KMS-11 (cell line): ENCODE data around the gene GRIK2.

Experiments
- H2AFZ ChIP-seq: fragments of 200-600 bp; sonication (generic); 2 replicates; pipeline ENCODE4 v1.6.1; 2016; ENCODE audit warnings: antibody characterized with exemption, mixed run types, low read depth
- H3K27ac ChIP-seq: fragments of 200-600 bp; sonication (generic); 2 replicates; pipeline ENCODE4 v1.6.1; 2016; ENCODE audit warnings: mild to moderate bottlenecking, mixed run types
- H3K27me3 ChIP-seq: fragments of 200-600 bp; sonication (generic); 2 replicates; pipeline ENCODE4 v1.6.1; 2017; ENCODE audit warnings: mild to moderate bottlenecking, low read depth, mixed run types, moderate library complexity; ENCODE audit not compliant: insufficient read depth
- H3K36me3 ChIP-seq: fragments of 200-600 bp; sonication (generic); 2 replicates; pipeline ENCODE4 v1.6.1; 2017; ENCODE audit warnings: mild to moderate bottlenecking, mixed run types; ENCODE audit not compliant: insufficient read depth
- H3K4me1 ChIP-seq: fragments of 200-600 bp; sonication (generic); 2 replicates; pipeline ENCODE4 v1.6.1; 2016; ENCODE audit warnings: mild to moderate bottlenecking, low read depth, mixed run types; ENCODE audit not compliant: poor library complexity, severe bottlenecking
- H3K4me2 ChIP-seq: fragments of 200-600 bp; sonication (generic); 2 replicates; pipeline ENCODE4 v1.7.0; 2016; ENCODE audit warnings: mild to moderate bottlenecking, mixed run types
- H3K4me3 ChIP-seq: fragments of 200-600 bp; sonication (generic); IDR thresholded peaks from 2 replicates; pipeline ENCODE4 v1.6.1; 2017; ENCODE audit warnings: low read depth, low read length, mixed read lengths; ENCODE audit not compliant: insufficient read depth
- H3K79me2 ChIP-seq: fragments of 200-600 bp; sonication (generic); 2 replicates; pipeline ENCODE4 v1.6.1; 2016; ENCODE audit warnings: low read depth, mixed run types; ENCODE audit not compliant: insufficient read depth
- H3K9ac ChIP-seq: fragments of 200-600 bp; sonication (generic); 2 replicates; pipeline ENCODE4 v1.6.1; 2016; ENCODE audit warnings: mild to moderate bottlenecking, mixed run types
- H4K20me1 ChIP-seq: fragments of 200-600 bp; sonication (generic); 2 replicates; pipeline ENCODE4 v1.6.1; 2016; ENCODE audit warnings: mild to moderate bottlenecking, mixed run types; ENCODE audit not compliant: insufficient read depth
- CTCF ChIP-seq: fragments of 200-600 bp; sonication (generic); conservative IDR thresholded peaks from 2 replicates; pipeline ENCODE4 v1.6.1; 2017; ENCODE audit warnings: low read depth, mild to moderate bottlenecking, antibody characterized with exemption, low read length, moderate library complexity, mixed read lengths

GRIK2 gene

DNA sequence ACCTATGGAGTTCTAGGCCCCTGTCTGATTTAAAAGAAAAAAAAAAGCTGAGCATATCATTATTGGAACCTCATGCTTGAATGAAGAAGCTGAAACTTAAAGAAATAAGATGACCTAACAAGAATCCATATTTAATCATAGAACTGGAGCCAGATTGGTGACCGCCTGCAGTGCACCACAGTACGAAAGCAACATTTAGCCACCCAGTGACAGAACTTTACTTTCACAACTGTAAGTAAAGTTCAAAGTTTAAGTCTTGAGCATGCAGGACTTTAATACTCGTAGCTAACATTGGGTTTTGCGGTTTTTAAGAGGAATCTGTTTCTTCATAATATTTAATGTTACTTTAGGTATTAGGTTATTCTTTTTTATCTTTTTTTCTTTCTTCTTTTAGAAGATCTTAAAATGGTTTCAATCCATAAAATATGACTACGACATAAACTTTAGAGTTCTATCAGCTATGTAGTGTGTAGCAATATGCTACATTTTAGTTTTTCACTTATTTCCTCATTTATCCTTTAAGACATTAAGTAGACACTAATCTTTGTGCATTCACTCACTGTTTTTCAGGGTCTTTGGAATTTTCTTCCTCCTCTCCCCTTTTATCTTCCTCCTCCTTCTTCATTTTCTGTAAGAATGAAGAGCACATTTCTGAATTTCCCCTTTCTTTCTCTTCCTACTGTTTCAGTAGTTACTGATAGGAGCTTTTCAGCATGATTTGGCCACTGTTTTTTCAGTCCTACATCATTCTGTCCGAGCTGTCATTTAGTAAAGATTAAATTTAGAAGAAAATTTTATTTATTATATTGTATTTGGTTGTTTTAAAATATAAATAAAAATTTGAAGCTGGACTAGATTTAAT lies 514.1 kb downstream of the GRIK2 start:
- H3K79me2 ChIP-seq, result no peaks in the 10 kb centered on the region
- no peaks in the 10 kb centered on the region for H3K27me3 ChIP-seq
- no peak overlapping the region for H3K27ac ChIP-seq
- no peak overlapping the region for H3K4me3 ChIP-seq
- TF ChIP-seq CTCF, result no peak
- H3K36me3 ChIP-seq, result no peaks in the 10 kb centered on the region
- no peaks in the 10 kb centered on the region for H3K4me1 ChIP-seq
- H4K20me1 ChIP-seq, result no peaks in the 10 kb centered on the region
- no peak overlapping the region for H3K4me2 ChIP-seq
- H2AFZ ChIP-seq, result no peak overlapping the region
- no peak overlapping the region for H3K9ac ChIP-seq

GRCh38 chr6:101909366-101909765 lies 515.9 kb downstream of the GRIK2 start:
- no peaks in the 10 kb centered on the region for H4K20me1 ChIP-seq
- H2AFZ ChIP-seq, result no peak overlapping the region
- no peak overlapping the region for H3K4me2 ChIP-seq
- no peaks in the 10 kb centered on the region for H3K79me2 ChIP-seq
- H3K9ac ChIP-seq, result no peak overlapping the region
- no peaks in the 10 kb centered on the region for H3K36me3 ChIP-seq
- no peaks in the 10 kb centered on the region for H3K27me3 ChIP-seq
- H3K4me1 ChIP-seq, result no peaks in the 10 kb centered on the region
- no peak overlapping the region for H3K4me3 ChIP-seq
- H3K27ac ChIP-seq, result no peak overlapping the region
- TF ChIP-seq CTCF, result no peak

DNA sequence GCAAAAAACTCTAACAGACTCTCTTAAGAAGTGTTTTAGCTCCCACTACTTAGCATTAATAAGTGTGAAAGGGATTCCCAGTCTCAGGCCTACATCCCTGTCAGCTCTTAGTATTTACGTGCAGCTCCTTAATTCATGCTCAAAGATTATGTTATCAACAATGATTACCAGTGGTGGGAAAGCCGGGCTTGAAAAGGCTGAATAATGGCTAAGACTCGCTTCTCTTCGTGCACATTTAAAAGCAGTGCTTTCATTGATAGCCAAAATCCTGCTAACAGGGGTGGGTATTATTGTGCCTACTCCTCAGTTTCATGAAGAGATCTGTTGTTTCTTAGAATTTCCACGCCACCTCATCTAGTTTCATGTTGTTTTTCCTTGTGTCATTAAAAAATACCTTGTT lies 518.8 kb downstream of the GRIK2 start:
- H3K27ac ChIP-seq, result no peak overlapping the region
- H3K4me1 ChIP-seq, result no peaks in the 10 kb centered on the region
- no peaks in the 10 kb centered on the region for H3K36me3 ChIP-seq
- no peaks in the 10 kb centered on the region for H4K20me1 ChIP-seq
- H3K27me3 ChIP-seq, result no peaks in the 10 kb centered on the region
- no peak overlapping the region for H2AFZ ChIP-seq
- no peak for TF ChIP-seq CTCF
- no peak overlapping the region for H3K9ac ChIP-seq
- H3K4me2 ChIP-seq, result no peak overlapping the region
- no peaks in the 10 kb centered on the region for H3K79me2 ChIP-seq
- no peak overlapping the region for H3K4me3 ChIP-seq

- H3K4me2 ChIP-seq, result no peak overlapping the region
- no peak for TF ChIP-seq CTCF
- no peaks in the 10 kb centered on the region for H3K27me3 ChIP-seq
- H4K20me1 ChIP-seq, result no peaks in the 10 kb centered on the region
- no peaks in the 10 kb centered on the region for H3K79me2 ChIP-seq
- H3K36me3 ChIP-seq, result no peaks in the 10 kb centered on the region
- H2AFZ ChIP-seq, result no peak overlapping the region
- H3K4me3 ChIP-seq, result no peak overlapping the region
- no peak overlapping the region for H3K9ac ChIP-seq
- no peaks in the 10 kb centered on the region for H3K4me1 ChIP-seq
- H3K27ac ChIP-seq, result no peak overlapping the region
Measured at GRCh38 chr6:101918471-101918870, 525.0 kb downstream of the GRIK2 start.
